Activated gamma-delta T cell treated with anti-CD3 and anti-CD28 coated beads, Interleukin-2, amount 50 U/mL, for 16 hours (primary cell): ENCODE data around the gene TPRX2.
A peak's percentile ranks its signal among the peaks of the same experiment; 100 is the strongest.
"Not testable (repeated sequence)": the region's sequence is repeated elsewhere in the genome, so short reads cannot be mapped to it uniquely, and the experiment has no call there.

ENCODE experiments used
- DNase-seq: peaks from one replicate; pipeline ENCODE4 v3.0.0-alpha.2; 2020; ENCODE audit warnings: low read depth

Gene TPRX2, protein sequence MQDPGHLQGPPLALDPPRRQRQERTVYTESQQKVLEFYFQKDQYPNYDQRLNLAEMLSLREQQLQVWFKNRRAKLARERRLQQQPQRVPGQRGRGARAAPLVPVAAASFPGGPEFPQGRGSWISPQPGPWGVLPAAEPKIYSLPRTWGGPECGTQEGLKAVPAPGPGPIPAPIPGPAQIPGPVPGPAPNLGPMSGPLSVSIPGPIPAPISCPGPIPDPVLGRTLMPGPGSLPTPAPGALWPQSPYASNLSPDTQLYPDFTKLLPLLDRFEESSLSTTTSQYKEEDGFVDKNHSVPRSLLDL

DNA sequence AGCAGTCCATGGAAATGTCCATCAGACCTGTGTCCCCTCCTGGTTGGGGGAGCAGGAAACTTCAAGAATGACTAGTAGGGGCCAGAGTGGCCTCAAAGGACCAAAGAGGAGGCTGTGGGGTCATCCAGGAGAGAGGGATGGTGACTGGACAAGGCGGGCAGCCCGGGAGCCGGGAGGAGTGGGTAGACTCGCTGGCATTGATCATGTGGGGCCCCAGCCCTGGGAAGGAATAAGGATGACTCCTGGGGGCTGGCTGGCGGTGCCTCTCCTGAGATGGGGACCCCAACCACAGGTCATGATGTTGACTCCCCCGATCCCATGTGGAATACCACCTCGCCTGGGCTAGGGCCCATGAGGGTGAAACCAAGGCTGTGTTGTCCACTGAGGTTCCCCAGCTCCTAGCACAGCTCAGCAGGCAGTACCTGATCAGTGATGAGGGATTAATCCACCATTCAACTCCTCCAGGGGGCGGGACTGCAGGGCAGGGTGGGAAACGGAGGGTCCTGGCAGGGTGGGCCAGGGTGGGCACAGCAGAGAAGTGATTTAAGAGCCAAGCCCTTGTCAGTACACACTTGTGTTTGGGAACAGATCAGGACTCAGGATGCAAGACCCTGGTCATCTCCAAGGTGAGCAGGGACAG lies at the start of gene TPRX2:
Gene TPRX2, plus strand, starts transcription at position 590 of the 640 bp plus-strand sequence. Its CDS starts 12 bp downstream, at position 602.
- not testable (repeated sequence) for DNase-seq

DNA sequence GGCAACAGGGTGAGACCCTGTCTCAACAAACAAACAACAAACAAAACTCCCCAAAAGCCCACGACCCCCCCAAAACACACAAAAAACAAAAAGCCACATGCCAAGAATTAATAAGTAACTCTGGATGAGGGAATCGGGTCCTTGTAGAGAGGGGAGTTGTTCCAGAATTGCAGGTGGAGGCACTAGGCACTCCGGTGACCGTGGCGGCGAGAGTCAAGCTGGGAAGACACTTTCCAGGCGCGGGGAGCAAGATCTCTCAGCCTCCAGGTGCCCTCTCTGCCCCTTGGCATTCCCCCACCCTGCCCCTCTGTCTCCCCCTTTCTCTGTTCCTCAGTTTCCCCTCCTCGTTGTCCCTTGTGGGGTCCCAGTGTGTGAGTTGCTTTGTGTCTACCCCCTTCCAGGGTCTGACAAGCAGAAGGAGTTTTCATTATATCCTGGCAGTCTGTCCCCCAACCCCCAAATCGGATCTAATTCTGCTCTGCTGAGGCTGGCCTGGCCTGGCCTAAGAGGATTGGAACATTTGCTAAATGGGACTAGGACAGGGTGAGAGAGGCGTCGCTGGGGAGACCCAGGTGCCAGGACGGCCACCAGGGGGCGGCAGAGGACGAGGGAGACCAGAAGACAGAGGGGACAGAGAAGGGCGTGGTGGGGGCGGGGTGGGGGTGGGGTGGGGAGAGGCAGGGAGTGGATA lies 45.6 kb upstream of the TPRX2 start:
- DNase-seq = peak; percentile 70

DNA sequence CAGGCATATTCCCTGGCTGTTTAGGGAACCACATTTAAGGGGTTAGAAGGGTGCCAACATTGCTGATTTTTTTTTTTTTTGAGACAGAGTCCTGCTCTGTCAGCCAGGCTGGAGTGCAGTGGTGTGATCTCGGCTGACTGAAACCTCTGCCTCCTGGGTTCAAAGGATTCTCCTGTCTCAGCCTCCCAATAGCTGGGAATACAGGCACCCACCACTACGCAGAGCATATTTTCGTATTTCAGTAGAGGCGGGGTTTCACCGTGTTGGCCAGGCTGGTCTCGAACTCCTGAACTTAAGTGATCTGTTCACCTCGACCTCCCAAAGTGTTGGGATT lies 45.1 kb upstream of the TPRX2 start:
- DNase-seq = no peak

DNA sequence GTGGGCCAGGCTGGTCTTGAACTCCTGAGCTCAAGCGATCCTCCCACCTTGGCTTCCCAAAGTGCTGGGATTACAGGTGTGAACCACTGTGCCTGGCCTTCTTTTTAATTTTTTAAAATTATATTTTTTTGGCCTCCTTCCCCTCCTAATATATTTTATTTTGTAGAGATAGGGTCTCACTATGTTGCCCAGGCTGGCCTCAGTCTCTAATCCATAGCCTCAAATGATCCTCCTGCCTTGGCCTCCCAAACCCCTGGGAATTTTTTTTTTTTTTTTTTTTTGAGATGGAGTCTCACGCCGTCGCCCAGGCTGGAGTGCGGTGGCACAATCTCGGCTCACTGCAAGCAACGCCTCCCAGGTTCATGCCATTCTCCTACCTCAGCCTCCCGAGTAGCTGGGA lies 42.8 kb upstream of the TPRX2 start:
- not testable (repeated sequence) for DNase-seq

DNA sequence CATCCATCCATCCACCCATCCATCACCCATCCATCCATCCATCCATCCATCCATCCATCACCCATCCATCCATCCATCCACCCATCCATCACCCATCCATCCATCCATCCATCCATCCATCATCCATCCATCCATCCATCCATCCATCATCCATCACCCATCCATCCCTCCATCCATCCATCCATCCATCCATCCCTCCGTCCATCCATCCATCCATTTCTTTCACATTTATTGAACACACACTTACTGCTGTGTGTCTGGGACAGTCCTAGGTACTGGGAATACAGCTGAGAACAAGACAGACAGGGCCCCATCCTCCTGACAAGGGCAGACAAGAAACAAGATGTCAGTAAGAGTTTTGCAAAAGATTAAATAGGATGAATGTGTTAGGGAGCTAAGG lies 40.8 kb upstream of the TPRX2 start:
- not testable (repeated sequence) for DNase-seq

DNA sequence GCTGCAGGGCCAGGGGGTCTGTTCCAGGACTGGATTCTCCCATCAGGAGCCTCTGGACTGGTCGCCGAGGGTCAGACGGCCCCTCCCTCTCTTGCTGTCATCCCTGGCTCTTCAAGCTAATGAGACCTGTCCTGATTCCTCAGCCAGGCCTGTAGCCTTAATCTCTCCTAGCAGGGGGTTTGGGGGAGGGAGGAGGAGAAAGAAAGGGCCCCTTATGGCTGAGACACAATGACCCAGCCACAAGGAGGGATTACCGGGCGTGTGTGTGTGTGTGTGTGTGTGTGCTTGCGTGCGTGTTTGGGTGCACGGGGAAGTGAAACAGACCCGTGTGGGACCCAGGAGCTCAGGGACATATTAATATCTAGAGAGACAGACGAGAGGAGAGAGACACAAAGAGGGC lies 39.2 kb upstream of the TPRX2 start:
- no peak for DNase-seq

DNA sequence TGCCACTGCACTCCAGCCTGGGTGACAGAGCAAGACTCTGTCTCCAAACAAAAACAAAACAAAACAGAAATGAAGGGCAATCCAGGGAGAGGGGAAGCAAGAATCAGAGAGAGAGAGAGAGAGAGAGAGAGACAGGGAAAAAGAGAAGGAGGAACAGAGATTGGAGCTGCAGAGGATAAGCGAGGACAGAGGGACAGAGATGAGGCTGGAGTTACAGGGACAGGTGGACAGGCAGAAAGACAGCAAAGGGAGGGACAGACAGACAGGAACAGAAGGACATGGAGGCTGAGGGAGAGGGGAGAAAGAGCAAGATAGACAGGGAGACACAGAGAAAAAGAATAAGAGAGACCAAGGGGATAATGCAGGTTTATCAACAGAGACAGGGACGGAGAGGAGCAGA lies 38.6 kb upstream of the TPRX2 start:
- DNase-seq = no peak

DNA sequence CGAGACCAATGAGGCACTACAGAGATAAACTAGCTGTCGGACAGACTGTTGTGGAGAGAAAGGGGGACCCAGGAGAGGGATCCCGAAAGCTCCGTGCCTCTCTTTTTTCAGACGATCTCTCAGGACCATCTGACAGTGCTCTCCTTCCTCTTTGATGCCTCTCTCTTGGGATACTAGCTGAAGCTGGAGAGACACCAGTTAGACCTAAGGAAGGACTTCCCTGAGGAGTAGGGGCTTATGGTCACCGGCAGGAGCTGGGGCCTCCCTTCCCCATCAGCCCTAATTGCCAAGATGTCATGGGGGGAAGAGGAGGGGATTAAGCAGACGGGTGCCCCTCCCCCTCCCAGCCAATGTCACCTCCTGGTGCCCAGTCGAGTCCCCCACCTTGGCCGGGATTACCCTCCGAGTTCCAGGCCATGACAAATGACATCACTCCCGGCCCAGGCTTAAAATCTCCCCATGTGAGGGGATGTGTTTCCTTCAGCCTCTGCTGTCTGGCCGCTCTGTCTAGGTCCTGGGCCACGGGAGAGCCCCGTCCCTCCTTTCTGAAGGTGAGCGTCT lies 37.5 kb upstream of the TPRX2 start, which contains the start of gene CRX:
Gene CRX, plus strand, starts transcription at position 478 of the 561 bp plus-strand sequence. CDS start 12,507 bp downstream, outside the sequence.
- DNase-seq = no peak

DNA sequence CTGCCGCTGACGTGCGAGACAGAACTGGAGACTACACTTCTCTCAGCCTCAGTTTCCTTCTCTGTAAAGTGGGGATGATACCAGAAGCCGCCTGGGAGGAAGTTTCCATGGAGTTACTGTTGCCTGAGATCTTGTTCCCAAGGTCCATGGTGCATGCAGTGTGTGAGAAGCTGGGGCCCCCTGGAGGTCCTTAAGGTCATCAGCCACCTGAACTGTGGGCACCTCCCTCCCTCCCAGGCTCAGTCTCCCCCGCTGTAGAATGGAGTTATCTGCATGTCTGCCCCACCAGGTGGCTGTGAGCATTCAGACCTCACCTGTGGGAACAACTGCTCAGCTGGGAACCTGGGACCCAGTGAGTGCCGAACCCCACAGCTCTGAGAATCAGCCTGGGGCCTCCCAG lies 34.6 kb upstream of the TPRX2 start:
- DNase-seq = no peak

DNA sequence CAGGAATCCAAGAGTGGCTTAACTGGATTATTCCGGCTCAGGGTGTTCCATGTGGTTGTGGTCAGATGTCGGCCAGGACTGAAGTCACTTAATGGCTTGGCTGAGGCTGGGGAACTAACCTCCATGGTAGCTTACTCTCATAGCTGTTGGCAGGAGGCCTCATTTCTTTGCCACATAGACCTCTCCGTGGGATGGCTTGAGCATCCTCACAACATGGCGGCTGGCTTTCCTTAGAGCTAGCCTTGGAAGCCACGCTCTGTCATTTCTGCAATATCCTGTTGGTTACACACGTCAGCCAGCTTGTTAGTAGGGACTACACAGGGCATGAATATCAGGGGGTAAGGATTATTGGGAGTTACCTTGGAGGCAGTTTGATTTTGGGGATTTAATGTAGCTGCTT lies 32.2 kb upstream of the TPRX2 start:
- DNase-seq = no peak

DNA sequence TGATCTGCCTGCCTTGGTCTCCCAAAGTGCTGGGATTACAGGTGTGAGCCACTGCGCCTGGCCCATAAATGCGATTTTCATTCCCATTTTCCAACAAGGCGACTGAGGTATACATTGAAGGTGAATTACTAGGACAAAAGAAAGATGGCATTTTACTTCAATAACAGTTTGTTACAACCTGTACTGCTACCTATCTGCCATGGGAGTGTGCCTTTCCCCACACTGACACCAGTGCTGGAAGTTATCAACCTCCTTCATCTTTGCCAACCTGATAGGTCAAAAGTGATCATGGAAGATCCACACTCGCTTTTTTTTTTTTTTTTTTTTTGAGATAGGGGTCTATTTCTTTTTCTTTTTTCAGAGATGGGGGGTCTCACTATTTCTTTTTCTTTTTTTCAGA lies 26.3 kb upstream of the TPRX2 start:
- DNase-seq = no peak

DNA sequence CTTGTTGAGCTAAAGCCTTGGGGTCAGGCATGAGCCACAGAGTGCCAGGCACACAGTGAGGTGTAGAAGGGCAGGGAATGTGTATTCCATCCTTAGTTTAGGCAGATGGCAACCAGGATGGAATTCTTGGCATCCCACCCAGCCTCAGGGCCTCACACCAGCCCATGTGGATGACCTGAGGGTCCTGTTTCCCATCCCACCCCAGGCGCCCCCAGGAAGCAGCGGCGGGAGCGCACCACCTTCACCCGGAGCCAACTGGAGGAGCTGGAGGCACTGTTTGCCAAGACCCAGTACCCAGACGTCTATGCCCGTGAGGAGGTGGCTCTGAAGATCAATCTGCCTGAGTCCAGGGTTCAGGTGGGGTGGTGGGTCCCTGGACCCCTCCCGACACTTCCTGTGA lies 23.0 kb upstream of the TPRX2 start:
- DNase-seq = no peak

DNA sequence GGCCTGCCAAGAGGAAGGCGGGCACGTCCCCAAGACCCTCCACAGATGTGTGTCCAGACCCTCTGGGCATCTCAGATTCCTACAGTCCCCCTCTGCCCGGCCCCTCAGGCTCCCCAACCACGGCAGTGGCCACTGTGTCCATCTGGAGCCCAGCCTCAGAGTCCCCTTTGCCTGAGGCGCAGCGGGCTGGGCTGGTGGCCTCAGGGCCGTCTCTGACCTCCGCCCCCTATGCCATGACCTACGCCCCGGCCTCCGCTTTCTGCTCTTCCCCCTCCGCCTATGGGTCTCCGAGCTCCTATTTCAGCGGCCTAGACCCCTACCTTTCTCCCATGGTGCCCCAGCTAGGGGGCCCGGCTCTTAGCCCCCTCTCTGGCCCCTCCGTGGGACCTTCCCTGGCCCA lies 19.6 kb upstream of the TPRX2 start:
- DNase-seq = no peak

DNA sequence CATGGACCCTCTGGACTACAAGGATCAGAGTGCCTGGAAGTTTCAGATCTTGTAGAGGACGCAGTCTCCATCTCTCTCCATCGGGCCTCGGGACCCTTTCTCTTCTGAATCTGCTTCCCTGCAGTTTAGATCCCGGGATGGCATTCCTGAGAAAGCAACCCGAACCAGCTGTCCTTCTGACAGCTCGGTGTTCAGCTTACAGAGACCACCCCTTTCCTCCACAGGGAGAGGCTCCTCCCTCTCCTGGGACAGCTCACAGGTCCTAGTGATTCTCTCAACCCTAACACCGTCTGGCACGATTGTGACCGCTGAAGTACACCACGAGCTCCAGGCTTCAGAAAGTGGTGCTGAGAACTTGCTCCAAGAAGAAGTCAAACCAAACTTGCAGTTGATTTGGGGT lies 19.1 kb upstream of the TPRX2 start:
- no peak for DNase-seq

DNA sequence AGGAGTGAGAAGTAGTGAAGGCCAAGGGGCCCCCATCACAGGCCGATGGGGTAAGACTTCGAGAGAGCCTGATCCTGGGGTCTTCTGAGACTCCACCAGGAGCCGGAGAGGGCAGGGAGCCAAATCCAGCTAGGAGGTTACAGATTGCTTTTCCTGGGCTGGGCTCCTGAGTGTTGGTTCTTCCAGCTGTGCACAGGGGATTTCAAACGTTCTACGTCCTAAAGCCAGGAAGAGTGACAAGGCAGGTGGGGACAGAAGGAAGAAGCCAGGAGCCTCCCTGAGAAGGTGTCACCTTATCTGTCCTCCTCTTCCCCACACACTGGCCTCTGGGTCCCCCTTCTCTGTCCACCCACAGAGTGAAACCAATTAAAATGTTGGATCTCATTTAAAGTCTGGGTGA lies 16.1 kb upstream of the TPRX2 start:
- no peak for DNase-seq

DNA sequence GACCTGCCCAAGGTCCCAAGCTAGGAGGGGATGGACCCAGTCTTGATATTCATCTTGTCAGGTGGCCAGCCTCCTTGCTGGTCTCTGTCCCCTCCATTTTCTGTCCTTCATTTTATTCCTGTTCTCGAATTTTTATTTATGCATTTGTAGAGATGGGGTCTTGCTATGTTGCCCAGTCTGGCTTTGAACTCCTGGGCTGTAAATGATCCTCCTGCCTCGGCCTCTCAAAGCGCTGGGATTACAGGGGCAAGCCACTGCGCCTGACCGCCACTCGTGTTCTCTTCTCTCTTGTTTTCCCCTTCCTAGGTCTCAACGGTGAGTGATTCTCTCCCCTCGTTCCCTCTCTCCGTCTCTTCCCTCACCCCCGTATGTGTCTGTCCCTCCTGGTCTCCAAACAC lies 10.6 kb upstream of the TPRX2 start:
- DNase-seq = no peak

DNA sequence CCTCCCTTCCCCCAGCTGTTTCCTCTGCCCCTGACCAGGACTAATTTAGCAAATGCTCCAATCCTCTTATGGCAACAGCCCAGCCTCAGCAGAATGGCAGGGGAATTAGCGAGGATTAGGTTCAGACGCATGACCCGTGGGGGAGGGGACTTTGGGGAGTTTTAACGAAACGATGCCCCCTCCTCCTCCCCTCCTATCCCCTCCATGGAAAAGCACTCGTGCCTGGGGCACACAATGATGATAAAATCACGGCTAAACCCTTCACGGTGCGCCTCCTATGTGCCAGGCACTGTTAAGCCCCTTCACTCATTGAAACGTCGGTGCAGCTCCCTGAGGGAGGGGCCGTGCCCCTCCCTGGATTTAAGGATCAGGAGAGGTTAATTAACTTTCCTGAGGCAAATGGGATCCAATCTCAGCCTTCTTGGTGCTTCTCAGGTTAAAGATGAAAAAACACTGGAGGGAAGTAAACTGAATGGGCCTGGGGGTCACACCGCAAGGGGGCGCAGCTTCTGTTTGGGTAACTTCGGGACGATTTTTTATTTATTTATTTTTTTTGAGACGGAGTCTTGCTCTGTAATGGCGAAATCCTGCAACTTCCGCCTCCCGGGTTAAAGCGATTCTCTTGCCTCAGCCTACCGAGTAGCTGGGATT lies 10.1 kb upstream of the TPRX2 start:
- no peak for DNase-seq

DNA sequence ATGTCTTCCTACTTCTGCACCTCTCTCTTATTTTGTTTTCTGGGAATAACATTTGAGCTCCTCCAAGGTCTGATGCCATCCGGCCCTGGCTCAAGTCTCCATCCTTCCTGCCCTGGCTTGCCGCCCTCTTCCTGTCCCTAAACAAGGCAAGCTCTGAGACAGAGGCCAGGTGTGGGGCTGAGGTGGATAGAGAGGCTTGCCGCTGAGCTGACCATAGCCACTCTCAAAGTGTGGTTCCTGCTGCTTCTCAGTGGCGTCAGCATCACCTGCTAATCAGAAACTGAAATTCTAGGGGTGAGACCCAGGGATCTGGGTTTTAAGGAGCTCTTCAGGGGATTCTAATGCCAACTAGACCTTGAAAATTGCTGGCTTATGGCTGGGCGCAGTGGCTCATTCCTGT lies 6.0 kb upstream of the TPRX2 start:
- DNase-seq = no peak

DNA sequence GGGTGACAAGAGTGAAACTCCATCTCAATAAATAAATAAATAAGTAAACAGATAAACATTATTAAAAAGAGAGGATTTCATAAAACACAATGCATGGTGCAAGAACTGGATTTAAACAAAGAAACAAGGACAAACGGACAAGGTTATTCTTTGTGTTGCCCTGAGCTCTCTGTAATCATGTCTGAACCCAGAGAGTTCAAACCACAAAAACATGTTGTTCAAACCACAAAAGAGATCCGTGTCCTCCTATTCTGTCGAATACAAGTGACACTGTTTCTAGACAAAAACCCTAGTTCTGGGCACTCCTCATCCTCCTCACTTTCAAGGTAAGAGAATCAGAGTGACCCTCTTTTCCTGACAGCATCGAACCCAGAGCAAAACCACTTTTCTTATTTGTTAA lies 4.6 kb upstream of the TPRX2 start:
- DNase-seq = no peak

DNA sequence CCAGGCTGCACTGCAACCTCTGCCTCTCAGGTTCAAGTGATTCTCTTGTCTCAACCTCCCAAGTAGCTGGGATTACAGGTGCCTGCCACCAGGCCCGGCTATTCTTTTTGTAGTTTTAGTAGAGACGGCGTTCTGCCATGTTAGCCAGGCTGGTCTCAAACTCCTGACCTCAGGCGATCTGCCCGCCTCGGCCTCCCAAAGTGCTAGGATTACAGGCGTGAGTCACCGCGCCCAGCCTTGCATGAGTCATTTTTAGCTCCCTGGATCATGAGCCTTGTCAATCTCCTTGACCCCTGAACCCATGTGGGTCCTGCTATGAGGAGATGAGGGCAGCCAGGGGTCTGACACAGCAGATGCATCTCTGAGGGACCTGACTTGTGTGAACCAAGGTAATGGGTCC lies 804 bp upstream of the TPRX2 start:
- not testable (repeated sequence) for DNase-seq

DNA sequence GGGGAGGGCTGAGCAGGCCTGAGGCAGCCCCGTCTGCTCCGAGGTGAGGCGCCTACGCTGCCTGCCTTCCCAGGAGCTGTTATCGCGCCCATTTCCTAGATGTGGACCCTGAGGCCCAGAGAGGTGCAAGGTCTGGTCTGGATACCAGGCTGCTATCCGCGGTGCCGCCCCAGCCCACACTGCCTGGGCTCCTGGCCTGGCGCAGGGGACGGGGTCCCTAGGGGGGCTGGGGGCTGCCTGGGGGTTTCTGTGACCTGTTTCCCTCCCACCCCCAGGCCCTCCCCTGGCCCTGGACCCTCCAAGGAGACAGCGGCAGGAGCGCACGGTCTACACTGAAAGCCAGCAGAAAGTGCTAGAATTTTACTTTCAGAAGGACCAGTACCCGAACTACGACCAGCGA lies 803 bp downstream of the TPRX2 start:
- DNase-seq = not testable (repeated sequence)

DNA sequence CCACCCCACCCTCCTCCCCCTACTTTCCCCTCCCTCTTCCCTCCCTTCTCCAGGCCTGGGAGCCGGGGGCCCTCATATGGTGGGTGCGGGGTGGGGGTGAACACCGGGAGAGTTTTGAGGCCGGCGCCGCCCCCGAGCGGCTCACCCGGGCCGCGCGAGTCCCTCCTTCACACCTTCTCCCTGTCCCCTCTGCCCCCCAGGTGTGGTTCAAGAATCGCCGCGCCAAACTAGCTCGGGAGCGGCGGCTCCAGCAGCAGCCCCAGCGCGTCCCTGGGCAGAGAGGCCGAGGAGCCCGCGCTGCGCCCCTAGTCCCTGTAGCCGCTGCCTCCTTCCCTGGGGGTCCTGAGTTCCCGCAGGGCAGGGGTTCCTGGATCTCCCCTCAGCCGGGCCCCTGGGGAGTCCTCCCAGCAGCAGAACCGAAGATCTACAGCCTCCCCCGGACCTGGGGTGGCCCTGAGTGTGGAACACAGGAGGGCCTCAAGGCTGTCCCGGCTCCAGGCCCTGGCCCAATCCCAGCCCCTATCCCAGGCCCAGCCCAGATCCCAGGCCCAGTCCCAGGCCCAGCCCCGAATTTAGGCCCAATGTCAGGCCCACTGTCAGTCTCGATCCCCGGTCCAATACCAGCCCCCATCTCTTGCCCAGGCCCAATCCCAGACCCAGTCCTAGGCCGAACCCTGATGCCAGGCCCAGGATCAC lies 1.7 kb downstream of the TPRX2 start:
- DNase-seq = no peak
